Upper lobe of right lung (tissue), 1 donor: ENCODE measurements around the gene CDH20. TPM values are rescaled to one million over a fixed set of nuclear protein-coding genes. Genes with fewer than 3 reads are reported as not detected.
"Not testable (repeated sequence)": the region's sequence is repeated elsewhere in the genome, so short reads cannot be mapped to it uniquely, and the experiment has no call there.

Experiments used
- ATAC-seq: fragments of 200-7000 bp; cut with Tn5 transposase; one replicate; pipeline ENCODE4 v1.9.1; 2020; ENCODE audit warnings: mild to moderate bottlenecking, moderate library complexity
- DNase-seq: peaks from one replicate; pipeline ENCODE4 v3.0.0-alpha.2; 2020
- H3K27ac ChIP-seq: fragments of 200-600 bp; one replicate; pipeline ENCODE4 v1.8.0; 2022
- H3K27me3 ChIP-seq: fragments of 200-600 bp; one replicate; pipeline ENCODE4 v1.8.0; 2022; ENCODE audit warnings: mild to moderate bottlenecking
- H3K36me3 ChIP-seq: fragments of 200-600 bp; one replicate; pipeline ENCODE4 v1.8.0; 2022
- H3K4me1 ChIP-seq: fragments of 200-600 bp; one replicate; pipeline ENCODE4 v1.8.0; 2022
- H3K4me3 ChIP-seq: fragments of 200-600 bp; one replicate; pipeline ENCODE4 v1.8.0; 2022; ENCODE audit warnings: mild to moderate bottlenecking
- H3K9me3 ChIP-seq: fragments of 200-600 bp; one replicate; pipeline ENCODE4 v1.8.0; 2022
- intact Hi-C: fragments of 100-400 bp; cut with DNase I; formaldehyde crosslinking; loops from one replicate; pipeline ENCODE4 v1.11.0; 2022
- total RNA-seq: library from RNA; stranded (reverse); fragmentation: NEBNext Ultra II Directional; extraction: Animal tissue kit (Norgen Biotek cat#: 25700); gene quantifications from one replicate; pipeline ENCODE4 v1.2.1, GENCODE V29; 2021
- TF ChIP-seq, protein P1 (sequence below): fragments of 200-600 bp; IDR thresholded peaks from one replicate; pipeline ENCODE4 v1.8.0; 2022; ENCODE audit warnings: antibody characterized with exemption
- donor health status: DM: no; HTN: yes; CAD: no; lungs with severe emphysema.

Gene CDH20
- total RNA-seq, 1 donor from 2014 or later: 0.35 TPM

DNA sequence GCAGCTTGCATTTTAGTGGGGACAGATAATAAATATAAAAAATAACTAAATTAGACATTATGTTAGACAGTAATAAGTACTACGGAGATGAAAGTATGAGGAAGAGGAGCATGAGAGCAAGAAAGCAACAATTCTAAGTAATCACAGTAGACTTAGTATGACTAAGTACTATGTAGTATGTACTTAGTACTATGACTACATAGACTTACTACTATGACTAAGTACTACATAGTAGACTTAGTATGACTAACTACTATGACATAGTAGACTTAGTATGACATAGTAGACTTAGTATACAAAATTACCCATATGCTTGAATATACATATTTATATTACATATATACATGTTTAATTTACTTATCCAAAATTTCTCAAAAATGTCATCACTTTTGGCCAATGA is 29.3 kb downstream of the CDH20 start:
- Histone ChIP-seq H3K4me3 (no peak overlapping the region), H3K36me3 (no peaks in the 10 kb centered on the region), H3K27ac (no peak overlapping the region), H3K4me1 (no peaks in the 10 kb centered on the region), H3K9me3 (no peaks in the 10 kb centered on the region), H3K27me3 (no peaks in the 10 kb centered on the region)
- TF ChIP-seq, protein P1, sequence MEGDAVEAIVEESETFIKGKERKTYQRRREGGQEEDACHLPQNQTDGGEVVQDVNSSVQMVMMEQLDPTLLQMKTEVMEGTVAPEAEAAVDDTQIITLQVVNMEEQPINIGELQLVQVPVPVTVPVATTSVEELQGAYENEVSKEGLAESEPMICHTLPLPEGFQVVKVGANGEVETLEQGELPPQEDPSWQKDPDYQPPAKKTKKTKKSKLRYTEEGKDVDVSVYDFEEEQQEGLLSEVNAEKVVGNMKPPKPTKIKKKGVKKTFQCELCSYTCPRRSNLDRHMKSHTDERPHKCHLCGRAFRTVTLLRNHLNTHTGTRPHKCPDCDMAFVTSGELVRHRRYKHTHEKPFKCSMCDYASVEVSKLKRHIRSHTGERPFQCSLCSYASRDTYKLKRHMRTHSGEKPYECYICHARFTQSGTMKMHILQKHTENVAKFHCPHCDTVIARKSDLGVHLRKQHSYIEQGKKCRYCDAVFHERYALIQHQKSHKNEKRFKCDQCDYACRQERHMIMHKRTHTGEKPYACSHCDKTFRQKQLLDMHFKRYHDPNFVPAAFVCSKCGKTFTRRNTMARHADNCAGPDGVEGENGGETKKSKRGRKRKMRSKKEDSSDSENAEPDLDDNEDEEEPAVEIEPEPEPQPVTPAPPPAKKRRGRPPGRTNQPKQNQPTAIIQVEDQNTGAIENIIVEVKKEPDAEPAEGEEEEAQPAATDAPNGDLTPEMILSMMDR: no peak
- DNase-seq (no peak), ATAC-seq (no peak)
- intact Hi-C loops: no loop called here

DNA sequence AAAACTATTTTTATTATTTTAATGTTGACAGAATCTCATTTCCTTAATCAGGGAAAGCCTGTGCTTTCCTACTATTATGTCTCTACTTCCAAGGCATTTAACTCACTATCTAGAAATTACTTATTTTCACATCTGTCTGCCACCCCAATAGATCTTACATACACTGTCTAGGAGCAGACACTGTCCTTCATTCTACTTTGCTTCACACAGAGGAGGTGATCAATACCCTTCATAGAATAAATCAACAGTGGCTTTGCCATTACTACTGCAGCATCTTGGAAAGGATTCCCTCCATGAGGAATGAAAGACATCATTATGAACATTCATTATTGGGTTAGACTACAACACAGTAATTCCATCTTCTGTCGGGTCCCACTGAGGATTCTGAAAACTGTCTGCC is 31.7 kb downstream of the CDH20 start:
- no peak for ATAC-seq
- intact Hi-C loops: no loop called here
- TF ChIP-seq, protein P1: no peak

DNA sequence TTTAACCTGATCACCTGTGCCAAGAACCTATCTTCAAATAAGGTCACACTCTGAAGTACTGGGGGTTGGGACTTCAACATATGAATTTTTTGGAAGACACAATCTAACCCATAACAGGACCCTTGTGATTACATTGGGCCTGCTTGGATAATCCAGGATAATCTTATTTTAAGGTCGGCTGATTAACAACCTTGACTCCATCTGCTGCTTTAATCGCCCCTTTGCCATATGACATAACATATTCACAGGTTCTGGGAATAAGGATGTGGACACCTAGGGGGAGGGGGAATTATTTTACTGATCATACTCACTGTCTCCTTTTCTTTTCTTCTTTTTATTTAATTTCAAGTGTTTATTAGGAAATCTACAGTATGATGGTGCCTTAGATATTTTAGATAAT is 34.8 kb downstream of the CDH20 start:
- no peaks in the 10 kb centered on the region for H3K36me3 ChIP-seq
- no peak overlapping the region for H3K27ac ChIP-seq
- DNase-seq: no peak
- intact Hi-C loops: no loop called here
- no peaks in the 10 kb centered on the region for H3K4me1 ChIP-seq
- no peaks in the 10 kb centered on the region for H3K9me3 ChIP-seq
- H3K4me3 ChIP-seq: no peak overlapping the region
- H3K27me3 ChIP-seq: no peaks in the 10 kb centered on the region
- ATAC-seq: no peak
- TF ChIP-seq, protein P1: no peak

More for the DNA sequence above, 31.7 kb downstream of the CDH20 start:
- no peak for DNase-seq
- Histone ChIP-seq H3K27me3 (no peaks in the 10 kb centered on the region), H3K36me3 (no peaks in the 10 kb centered on the region), H3K4me1 (no peaks in the 10 kb centered on the region), H3K4me3 (no peak overlapping the region), H3K27ac (no peak overlapping the region), H3K9me3 (no peaks in the 10 kb centered on the region)

DNA sequence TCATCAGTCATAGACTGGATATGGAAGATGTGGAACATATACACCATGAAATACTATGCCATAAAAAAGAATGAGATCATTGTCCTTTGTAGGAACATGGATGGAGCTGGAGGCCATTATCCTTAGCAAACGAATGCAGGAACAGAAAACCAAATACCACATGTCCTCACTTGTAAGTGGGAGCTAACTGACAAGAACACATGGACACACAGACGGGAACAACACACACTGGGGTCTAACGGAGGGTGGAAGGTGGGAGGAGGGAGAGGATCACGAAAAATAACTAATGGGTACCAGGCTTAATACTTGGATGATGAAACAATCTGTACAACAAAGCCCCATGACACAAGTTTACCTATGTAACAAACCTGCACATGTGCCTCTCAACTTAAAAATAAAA is 36.4 kb downstream of the CDH20 start:
- H3K4me3 ChIP-seq, H3K4me1 ChIP-seq, intact Hi-C loops, H3K9me3 ChIP-seq, H3K36me3 ChIP-seq, ATAC-seq, H3K27ac ChIP-seq, H3K27me3 ChIP-seq, DNase-seq: not testable (repeated sequence)

DNA sequence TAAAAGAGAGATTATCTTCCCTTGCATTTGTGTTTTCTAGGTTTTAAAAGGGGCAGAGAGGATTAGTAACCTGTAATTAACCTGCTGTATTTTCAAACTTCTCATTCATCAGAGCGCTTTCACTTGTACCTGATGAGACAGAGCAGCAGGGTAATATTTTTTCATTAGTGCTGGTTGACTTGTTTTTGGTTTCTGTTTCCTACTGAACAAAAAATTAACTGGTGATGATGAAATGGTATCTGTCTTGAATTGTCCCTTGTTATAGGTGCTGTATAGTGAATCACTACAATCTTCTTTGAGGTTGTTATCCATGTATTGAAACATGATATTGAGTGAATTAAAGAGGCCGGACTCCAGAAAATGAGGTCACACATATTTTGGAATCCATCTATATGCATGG is 37.9 kb downstream of the CDH20 start:
- Histone ChIP-seq H3K4me3 (no peak overlapping the region), H3K4me1 (no peaks in the 10 kb centered on the region), H3K27me3 (no peaks in the 10 kb centered on the region), H3K9me3 (no peaks in the 10 kb centered on the region), H3K36me3 (no peaks in the 10 kb centered on the region), H3K27ac (no peak overlapping the region)
- intact Hi-C loops: no loop called here
- DNase-seq: no peak
- TF ChIP-seq, protein P1: no peak
- ATAC-seq: no peak

DNA sequence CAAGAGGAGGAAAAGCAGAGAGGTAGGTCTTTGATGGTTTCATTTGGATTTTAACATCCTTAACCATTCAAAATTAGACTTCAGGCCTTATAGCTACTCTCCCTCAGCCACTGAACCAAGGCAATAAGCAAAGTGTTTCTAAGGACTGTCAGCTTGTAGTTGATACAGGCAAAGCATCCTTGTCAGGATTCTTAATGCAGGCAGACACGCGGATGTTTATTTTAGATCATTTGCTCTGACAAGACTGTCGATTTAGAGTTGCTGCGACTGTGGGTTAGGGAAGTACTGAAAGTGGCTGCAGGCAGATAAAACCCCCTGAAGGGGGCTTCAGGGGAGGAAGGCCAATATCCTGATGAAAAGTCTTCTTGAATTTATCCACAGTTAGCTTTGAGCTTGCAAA is 46.6 kb downstream of the CDH20 start:
- no peak overlapping the region for H3K27ac ChIP-seq
- TF ChIP-seq, protein P1: no peak
- no peak overlapping the region for H3K4me3 ChIP-seq
- no peaks in the 10 kb centered on the region for H3K36me3 ChIP-seq
- intact Hi-C loops: no loop called here
- H3K4me1 ChIP-seq: no peaks in the 10 kb centered on the region
- H3K27me3 ChIP-seq: no peaks in the 10 kb centered on the region
- ATAC-seq (no peak), DNase-seq (no peak)
- H3K9me3 ChIP-seq: no peaks in the 10 kb centered on the region
